HG03354 (cell line): ENCODE results near the gene CD69.

Experiments used
- ATAC-seq: cut with Tn5 transposase; IDR thresholded peaks from one replicate; pipeline ENCODE4 v1.9.1; 2021; ENCODE audit warnings: mild to moderate bottlenecking; ENCODE audit not compliant: unreplicated experiment, poor library complexity, severe bottlenecking

Gene CD69

DNA sequence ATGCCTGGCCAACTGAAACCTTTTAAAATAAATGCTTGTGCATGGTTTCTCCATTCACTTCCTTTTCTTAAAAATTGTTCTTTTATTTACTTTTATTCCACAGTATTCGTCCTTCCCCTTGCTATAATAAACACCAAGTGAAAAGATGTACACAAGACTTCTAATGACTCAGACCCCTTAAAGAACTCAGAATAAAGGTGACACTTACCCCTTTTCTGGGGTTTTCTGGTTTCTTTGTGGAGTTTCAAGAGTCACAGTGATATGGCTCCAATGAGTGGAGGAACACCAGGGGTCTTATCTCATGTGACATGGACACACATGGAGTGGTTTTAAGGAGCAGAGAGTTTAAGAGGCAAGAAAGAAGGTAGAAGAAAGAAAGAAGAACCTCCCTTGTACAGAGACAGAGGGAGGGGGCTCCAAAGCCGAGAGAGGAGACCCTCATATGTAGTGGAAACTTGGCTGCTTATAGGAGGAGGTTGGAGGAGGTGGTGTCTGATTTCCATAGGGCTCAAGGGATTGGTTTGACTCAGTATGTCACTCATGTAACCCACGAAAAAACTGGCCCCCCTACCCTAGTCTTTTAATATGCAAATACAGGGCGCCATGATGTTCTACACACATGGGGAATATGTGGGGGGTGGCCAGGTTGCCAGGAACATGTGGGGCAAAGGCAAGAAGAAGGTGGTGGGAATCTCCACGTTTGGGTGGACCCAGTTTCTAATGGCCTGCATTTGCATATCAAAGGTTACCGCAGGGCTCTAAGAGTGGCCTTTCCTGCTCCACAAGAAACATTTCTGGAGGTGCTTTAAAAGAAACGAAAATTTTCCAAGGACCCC is 22.1 kb upstream of the CD69 start:
- ATAC-seq: no peak

- ATAC-seq: no peak
Measured at GRCh38 chr12:9781360-9781759, 20.7 kb upstream of the CD69 start.

- no peak for ATAC-seq
Measured at GRCh38 chr12:9779209-9779608, 18.5 kb upstream of the CD69 start.

GRCh38 chr12:9776781-9777180 is 16.1 kb upstream of the CD69 start:
- no peak for ATAC-seq

GRCh38 chr12:9773216-9773877 is 12.6 kb upstream of the CD69 start:
- ATAC-seq: no peak

DNA sequence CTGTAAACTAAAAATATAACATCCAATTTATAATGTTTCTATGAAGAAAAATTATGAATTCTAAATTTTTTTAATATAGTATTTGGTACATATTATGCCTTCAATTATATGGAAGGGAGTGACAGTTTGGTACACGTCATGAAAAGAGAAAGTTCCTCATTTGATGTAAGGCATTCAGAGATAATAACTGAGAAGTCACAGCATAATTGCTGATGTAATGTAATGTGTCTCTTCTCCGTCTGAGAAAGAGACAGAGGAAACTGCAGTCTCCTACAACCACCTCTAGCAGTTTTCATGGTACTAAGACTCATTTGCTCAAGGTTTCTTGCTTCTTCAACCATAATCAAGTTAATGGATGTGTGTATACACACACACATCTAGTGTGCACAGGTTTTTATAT is 2.3 kb upstream of the CD69 start:
- no peak for ATAC-seq

GRCh38 chr12:9762369-9762768 is 1.7 kb upstream of the CD69 start:
- ATAC-seq: no peak

GRCh38 chr12:9761419-9761781 is 699 bp upstream of the CD69 start:
- no peak for ATAC-seq

DNA sequence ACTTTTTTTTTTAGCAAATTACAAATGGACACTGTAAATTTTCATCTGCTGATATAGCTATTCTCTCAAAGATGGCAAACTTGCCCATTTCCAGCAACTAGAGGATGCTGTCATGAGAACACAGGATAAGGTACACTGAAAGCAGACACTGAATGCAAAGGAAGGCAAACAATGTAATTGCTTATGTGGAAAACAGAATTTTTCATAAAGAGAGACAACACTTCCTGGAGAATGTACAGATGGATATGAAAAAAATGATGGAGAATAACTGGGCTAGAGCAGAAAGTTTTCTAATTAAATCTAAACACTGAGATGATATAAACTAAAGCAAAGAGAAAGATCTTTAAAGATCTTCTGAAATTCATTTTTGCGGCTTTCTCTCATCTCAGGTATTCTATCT is 581 bp downstream of the CD69 start:
- no peak for ATAC-seq

DNA sequence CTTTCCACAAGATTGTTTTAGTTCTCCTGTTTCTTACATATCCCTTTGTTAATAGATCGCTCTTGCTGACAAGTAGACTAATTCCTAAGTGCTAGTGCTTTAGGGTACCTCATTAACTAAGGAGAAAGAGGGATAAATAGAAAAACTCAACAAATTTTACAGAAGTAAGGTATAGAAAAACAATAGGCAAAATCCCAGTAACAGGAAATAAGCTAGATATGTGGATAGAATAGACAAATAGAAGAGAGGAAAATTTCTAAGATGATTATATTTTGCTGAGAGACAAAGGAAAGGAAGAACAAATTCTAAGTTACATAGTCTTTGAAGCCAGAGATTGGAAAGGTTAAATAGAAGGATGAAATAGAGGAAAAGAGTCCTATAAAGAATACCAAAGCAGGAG is 1.0 kb downstream of the CD69 start:
- ATAC-seq: no peak

- ATAC-seq: no peak
Measured at GRCh38 chr12:9758119-9758518, 2.6 kb downstream of the CD69 start.

- ATAC-seq: no peak
Measured at GRCh38 chr12:9757433-9758025, 3.2 kb downstream of the CD69 start.

- no peak for ATAC-seq
Measured at GRCh38 chr12:9756706-9757105, 4.0 kb downstream of the CD69 start.

- ATAC-seq: no peak
Measured at GRCh38 chr12:9756170-9756569, 4.5 kb downstream of the CD69 start.

DNA sequence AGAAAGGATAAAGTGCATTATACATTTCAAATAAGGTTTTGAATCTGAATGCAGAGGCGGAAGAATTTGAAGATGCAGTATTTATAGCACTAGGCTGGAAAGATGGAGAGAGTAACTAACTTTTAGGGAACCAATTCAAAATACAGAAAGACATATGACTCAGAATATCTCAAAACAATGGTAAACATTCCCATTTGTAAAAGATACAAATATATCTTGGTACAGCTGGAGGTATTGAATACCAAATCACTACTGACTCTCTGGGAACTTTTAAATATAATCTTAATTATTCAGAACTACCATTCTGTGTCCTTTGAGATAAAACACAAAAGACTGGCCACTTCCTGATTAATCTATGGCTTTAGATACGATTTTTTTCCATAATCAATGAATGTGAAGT is 5.1 kb downstream of the CD69 start:
- ATAC-seq: no peak

DNA sequence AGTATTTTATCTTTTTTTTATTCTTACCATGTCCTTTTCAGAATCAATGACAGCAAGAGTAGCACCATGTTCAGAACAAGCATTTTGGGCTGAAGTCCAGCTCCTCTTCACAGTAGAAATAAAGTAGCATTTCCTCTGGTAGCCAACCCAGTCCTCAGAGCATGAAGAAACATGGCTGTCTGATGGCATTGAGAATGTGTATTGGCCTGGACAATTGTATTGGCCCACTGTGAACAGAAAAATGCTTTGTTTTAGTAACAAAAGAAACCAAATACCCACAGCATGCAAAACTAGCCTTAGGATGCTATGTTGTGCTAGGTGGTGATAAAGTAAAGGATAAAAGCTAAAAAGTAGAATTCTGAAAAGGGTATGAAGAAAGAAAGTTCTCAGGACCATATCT is 5.7 kb downstream of the CD69 start:
- ATAC-seq: no peak

- ATAC-seq: no peak
Measured at GRCh38 chr12:9754099-9754927, 6.4 kb downstream of the CD69 start.

GRCh38 chr12:9753498-9753897 is 7.2 kb downstream of the CD69 start:
- ATAC-seq: no peak

GRCh38 chr12:9753073-9753472 is 7.6 kb downstream of the CD69 start:
- ATAC-seq: no peak
